Measurements from ENCODE around the gene TMEM167B.

GRCh38 chr1:109142260-109142659 lies 51.7 kb downstream of the TMEM167B start:
- TF ChIP-seq, protein P1, sequence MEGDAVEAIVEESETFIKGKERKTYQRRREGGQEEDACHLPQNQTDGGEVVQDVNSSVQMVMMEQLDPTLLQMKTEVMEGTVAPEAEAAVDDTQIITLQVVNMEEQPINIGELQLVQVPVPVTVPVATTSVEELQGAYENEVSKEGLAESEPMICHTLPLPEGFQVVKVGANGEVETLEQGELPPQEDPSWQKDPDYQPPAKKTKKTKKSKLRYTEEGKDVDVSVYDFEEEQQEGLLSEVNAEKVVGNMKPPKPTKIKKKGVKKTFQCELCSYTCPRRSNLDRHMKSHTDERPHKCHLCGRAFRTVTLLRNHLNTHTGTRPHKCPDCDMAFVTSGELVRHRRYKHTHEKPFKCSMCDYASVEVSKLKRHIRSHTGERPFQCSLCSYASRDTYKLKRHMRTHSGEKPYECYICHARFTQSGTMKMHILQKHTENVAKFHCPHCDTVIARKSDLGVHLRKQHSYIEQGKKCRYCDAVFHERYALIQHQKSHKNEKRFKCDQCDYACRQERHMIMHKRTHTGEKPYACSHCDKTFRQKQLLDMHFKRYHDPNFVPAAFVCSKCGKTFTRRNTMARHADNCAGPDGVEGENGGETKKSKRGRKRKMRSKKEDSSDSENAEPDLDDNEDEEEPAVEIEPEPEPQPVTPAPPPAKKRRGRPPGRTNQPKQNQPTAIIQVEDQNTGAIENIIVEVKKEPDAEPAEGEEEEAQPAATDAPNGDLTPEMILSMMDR (IDR thresholded peaks at IDR 0.05): no peak
- no peak for TF ChIP-seq EZH2 (IDR thresholded peaks at IDR 0.05; ENCODE audit: borderline replicate concordance, insufficient read depth, low read depth, low read length, poor library complexity, severe bottlenecking)
